Fibroblast of peridontal ligament (primary cell): ENCODE results near the gene OR4F17.
"Not testable (repeated sequence)": the region's sequence is repeated elsewhere in the genome, so short reads cannot be mapped to it uniquely, and the experiment has no call there.

Experiments used
- DNase-seq: peaks from one replicate; pipeline ENCODE4 v3.0.0-alpha.2; 2010; ENCODE audit errors: extremely low read depth

The OR4F17 gene

GRCh38 chr19:106804-107203 lies at the start of gene OR4F17:
OR4F17 (plus strand) TSS chr19:107104; CDS start chr19:110679, 3,575 bp downstream.
- DNase-seq: not testable (repeated sequence)

GRCh38 chr19:70793-71192 lies 36.1 kb upstream of the OR4F17 start:
- DNase-seq: not testable (repeated sequence)

- DNase-seq: not testable (repeated sequence)
These were observed 24.0 kb upstream of the OR4F17 start for GRCh38 chr19:82864-83263.

GRCh38 chr19:83626-84025 lies 23.3 kb upstream of the OR4F17 start:
- DNase-seq: not testable (repeated sequence)

- not testable (repeated sequence) for DNase-seq
These were observed 16.2 kb upstream of the OR4F17 start for GRCh38 chr19:90678-91077.

GRCh38 chr19:94794-95193 lies 12.1 kb upstream of the OR4F17 start:
- not testable (repeated sequence) for DNase-seq

- not testable (repeated sequence) for DNase-seq
These were observed 9.3 kb upstream of the OR4F17 start for GRCh38 chr19:97647-98046.

GRCh38 chr19:120443-121140 lies 13.7 kb downstream of the OR4F17 start:
- DNase-seq: not testable (repeated sequence)
